Breast epithelium (tissue), 4 donors: ENCODE data around the gene PEX16. TPM values are rescaled to one million over a fixed set of nuclear protein-coding genes. Genes with fewer than 3 reads are reported as not detected.

Experiments used
- DNase-seq, 2 donors: peaks; one replicate each; pipeline ENCODE4 v3.0.0-alpha.2; 2019; ENCODE audit warnings: low spot score in 2 of 2
- H3K27ac ChIP-seq, 2 donors: fragments of 200-600 bp; sonication (generic) in 1 of 2; one replicate each; pipeline ENCODE4 v1.5.1; 2016 to 2019; ENCODE audit warnings: mild to moderate bottlenecking in 1 of 2
- H3K27me3 ChIP-seq, 2 donors: fragments of 200-600 bp; sonication (generic) in 1 of 2; one replicate each; pipeline versions ENCODE4 v1.5.1 to v1.6.0; 2017 to 2019; ENCODE audit warnings: control low read depth in 1 of 2, mild to moderate bottlenecking in 1 of 2
- H3K36me3 ChIP-seq: fragments of 200-600 bp; one replicate; pipeline ENCODE4 v1.5.1; 2019
- H3K4me1 ChIP-seq, 2 donors: fragments of 200-600 bp; sonication (generic); one replicate each; pipeline ENCODE4 v1.5.1; 2016 to 2019; ENCODE audit warnings: control low read depth in 1 of 2
- H3K4me3 ChIP-seq, 3 donors: fragments of 200-600 bp; sonication (generic); 1 replicate in 2 of 3; 2 replicates in 1 of 3; pipeline ENCODE4 v1.5.1; 2016 to 2019; ENCODE audit warnings: mild to moderate bottlenecking in 3 of 3, moderate library complexity in 2 of 3
- H3K9me3 ChIP-seq, 2 donors: fragments of 200-600 bp; sonication (generic) in 1 of 2; one replicate each; pipeline ENCODE4 v1.5.1; 2016 to 2019; ENCODE audit warnings: control low read depth in 1 of 2
- CTCF ChIP-seq, 3 donors: fragments of 450-650 bp; IDR thresholded peaks; one replicate each; pipeline ENCODE4 v1.5.1; 2016 to 2017; ENCODE audit warnings: antibody characterized with exemption in 3 of 3, mild to moderate bottlenecking in 3 of 3, moderate library complexity in 3 of 3
- POLR2A ChIP-seq: fragments of 450-650 bp; IDR thresholded peaks from one replicate; pipeline ENCODE4 v1.6.1; 2016; ENCODE audit warnings: antibody characterized with exemption, mild to moderate bottlenecking, moderate library complexity
- POLR2AphosphoS5 ChIP-seq, 3 donors: sonication (generic); formaldehyde crosslinking; IDR thresholded peaks; one replicate each; pipeline ENCODE4 v1.6.1; 2017; ENCODE audit warnings: antibody characterized with exemption in 3 of 3
- intact Hi-C: fragments of 100-400 bp; cut with DNase I; formaldehyde crosslinking; loops from one replicate; pipeline ENCODE4 v1.15.1; 2023; ENCODE audit warnings: low total_unique reads
- total RNA-seq, 3 donors: library from RNA; depleted of rRNA; stranded (reverse); fragments of >200 nt; gene quantifications; one replicate each; pipeline ENCODE4 v1.1.0, GENCODE V29; 2016

The PEX16 gene
- total RNA-seq, 3 donors from 2014 or later = 22.1 to 32.8 (median 25.6) TPM

- Histone ChIP-seq H3K27ac (peak overlapping the region; percentile 11 to 77), H3K36me3 (no peaks in the 10 kb centered on the region), H3K4me1 (peaks cover 0 to 11% of the 10 kb centered on the region in 2 donors), H3K4me3 (no peak overlapping the region), H3K9me3 (no peaks in the 10 kb centered on the region), H3K27me3 (no peaks in the 10 kb centered on the region)
- intact Hi-C loops = no loop called here
- DNase-seq = no peak
- TF ChIP-seq POLR2AphosphoS5 (IDR thresholded peaks at IDR 0.05) (no peak), CTCF (IDR thresholded peaks at IDR 0.05) (no peak), POLR2A (no peak)
Measured at GRCh38 chr11:45934580-45935318, 17.1 kb upstream of the PEX16 start.

GRCh38 chr11:45933846-45934579, 16.3 kb upstream of the PEX16 start:
- peak overlapping the region in 2 of 3 donors; percentile 10 to 21 for H3K4me3 ChIP-seq
- H3K36me3 ChIP-seq = no peaks in the 10 kb centered on the region
- H3K9me3 ChIP-seq = no peaks in the 10 kb centered on the region
- DNase-seq = no peak
- peak overlapping the region; percentile 40 to 77 for H3K27ac ChIP-seq
- intact Hi-C loops = no loop called here
- no peaks in the 10 kb centered on the region for H3K27me3 ChIP-seq
- H3K4me1 ChIP-seq = peaks cover 0 to 15% of the 10 kb centered on the region in 2 donors
- no peak for TF ChIP-seq POLR2AphosphoS5 (IDR thresholded peaks at IDR 0.05)
- TF ChIP-seq POLR2A = no peak
- no peak for TF ChIP-seq CTCF (IDR thresholded peaks at IDR 0.05)

GRCh38 chr11:45933131-45933831, 15.6 kb upstream of the PEX16 start:
- no peak for DNase-seq
- peak overlapping the region; percentile 55 to 77 for H3K27ac ChIP-seq
- no peaks in the 10 kb centered on the region for H3K9me3 ChIP-seq
- H3K4me1 ChIP-seq = peaks cover 0 to 15% of the 10 kb centered on the region in 2 donors
- TF ChIP-seq POLR2AphosphoS5 (IDR thresholded peaks at IDR 0.05) = no peak
- TF ChIP-seq POLR2A = no peak
- TF ChIP-seq CTCF (IDR thresholded peaks at IDR 0.05) = no peak
- intact Hi-C loops = no loop called here
- H3K36me3 ChIP-seq = no peaks in the 10 kb centered on the region
- H3K27me3 ChIP-seq = no peaks in the 10 kb centered on the region
- H3K4me3 ChIP-seq = peak overlapping the region in 2 of 3 donors; percentile 10 to 21

GRCh38 chr11:45932217-45932616, 14.5 kb upstream of the PEX16 start:
- intact Hi-C loops = no loop called here

More at GRCh38 chr11:45932217-45932616, 14.5 kb upstream of the PEX16 start:
- Histone ChIP-seq H3K36me3 (no peaks in the 10 kb centered on the region), H3K4me1 (peaks cover 0 to 15% of the 10 kb centered on the region in 2 donors), H3K9me3 (no peaks in the 10 kb centered on the region), H3K4me3 (peak overlapping the region in 1 of 3 donors; percentile 21), H3K27ac (peak overlapping the region; percentile 77 to 88), H3K27me3 (no peaks in the 10 kb centered on the region)
- TF ChIP-seq CTCF (IDR thresholded peaks at IDR 0.05) (no peak), POLR2AphosphoS5 (IDR thresholded peaks at IDR 0.05) (no peak), POLR2A (no peak)
- DNase-seq = no peak
